ENCODE measurements around the gene DBH.
A peak's percentile ranks its signal among the peaks of the same experiment; 100 is the strongest.
"Not testable (repeated sequence)": the region's sequence is repeated elsewhere in the genome, so short reads cannot be mapped to it uniquely, and the experiment has no call there.

DBH gene

GRCh38 chr9:133604856-133605255 lies 31.3 kb upstream of the DBH start:
- DNase-seq, result no peak

GRCh38 chr9:133605446-133605845 lies 30.7 kb upstream of the DBH start:
- DNase-seq, result no peak

DNA sequence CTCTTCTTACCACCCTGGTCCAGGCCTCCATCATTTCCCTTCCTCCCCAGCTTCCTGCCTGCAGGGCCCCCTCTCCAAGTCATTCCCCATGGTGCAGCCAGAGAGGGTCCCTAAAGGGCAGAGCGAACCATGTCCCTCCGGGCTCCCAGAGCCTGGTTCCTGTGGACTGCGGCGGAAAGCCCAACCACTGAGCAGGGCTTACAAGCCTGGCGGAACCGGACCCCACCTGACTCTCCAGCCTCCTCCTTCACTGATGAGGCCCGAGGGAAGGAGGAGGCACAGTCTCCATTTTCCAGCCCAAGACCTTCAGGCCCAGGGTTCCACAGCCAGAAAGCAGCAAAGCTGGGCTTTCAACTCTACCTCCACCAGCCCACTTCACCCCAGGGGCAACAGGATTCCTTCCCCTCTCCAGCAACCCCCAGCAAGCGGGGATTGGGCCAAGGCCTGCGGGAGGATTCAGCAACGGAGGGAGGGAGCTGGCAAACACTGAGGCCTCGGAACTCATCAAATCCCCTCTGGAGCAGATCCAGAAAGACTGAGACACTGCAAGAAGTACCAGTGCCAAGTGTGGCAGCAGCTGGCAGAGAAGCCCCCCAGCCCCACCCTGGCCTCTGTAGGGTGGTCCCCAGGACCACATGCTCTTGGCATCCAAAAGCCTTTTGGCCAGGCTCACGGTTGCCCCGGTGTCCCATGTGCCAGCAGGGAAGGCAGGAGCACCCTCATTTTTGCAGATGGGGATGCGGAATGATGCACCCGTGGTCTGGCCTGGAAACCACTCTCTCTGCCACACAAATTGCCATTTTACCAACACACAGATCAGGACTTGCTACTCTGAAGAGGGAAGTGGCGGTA lies 30.1 kb upstream of the DBH start:
- DNase-seq, result no peak

DNA sequence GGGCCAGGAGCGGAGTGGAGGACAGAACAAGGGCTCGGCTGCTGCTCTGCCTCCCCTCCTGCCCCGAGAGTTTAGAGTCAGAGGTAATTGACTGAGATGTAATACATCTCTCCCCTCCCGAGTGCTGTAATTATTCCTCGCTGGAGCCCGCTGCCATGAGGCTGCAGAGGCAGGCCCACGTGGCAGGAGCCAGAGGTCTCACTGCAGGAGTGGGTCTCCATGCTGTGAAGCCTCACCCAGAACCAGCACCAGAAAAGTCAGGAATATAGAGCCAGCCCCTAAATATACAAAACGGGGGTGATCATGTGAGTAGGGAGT lies 29.5 kb upstream of the DBH start:
- no peak for DNase-seq

DNA sequence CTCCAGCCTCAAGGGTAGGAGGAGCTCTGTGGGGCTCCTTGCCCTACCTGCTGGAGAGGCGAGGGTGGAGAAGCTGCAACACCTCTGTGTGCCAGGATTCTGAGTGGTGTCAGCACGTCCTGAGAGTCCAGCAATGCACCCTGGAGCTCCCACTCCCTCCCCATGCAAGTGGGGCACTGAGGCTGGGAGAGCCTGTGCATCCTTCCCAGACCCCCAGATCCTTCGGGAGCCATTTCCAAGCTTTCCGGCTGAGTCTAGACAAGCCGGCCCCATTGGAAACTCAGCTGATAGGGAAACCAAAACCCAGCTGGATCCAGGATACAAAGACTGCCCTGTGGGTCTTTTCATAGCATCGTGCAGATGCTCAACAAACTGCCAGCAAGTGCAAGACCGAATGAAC lies 28.8 kb upstream of the DBH start:
- no peak for DNase-seq

DNA sequence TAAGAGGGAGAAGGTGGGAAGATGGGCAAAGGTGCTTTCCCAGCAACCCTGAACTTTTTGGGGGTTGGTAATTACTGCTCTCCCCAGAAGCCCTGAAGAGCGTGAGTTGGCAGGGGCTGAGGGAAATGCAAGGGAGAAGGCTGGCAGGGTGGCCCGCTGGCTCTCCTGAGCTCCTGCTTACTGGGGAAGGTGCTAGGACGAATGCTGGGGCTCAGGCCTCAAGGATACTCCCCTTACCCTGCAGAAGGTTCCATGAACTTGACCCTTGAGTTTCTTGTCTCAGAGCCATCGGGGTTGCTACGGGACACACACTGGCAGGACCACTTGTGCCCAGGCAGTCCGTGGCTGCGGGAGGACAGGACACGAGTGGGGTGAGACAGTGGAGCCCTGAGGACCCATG lies 28.2 kb upstream of the DBH start:
- DNase-seq, result no peak

DNA sequence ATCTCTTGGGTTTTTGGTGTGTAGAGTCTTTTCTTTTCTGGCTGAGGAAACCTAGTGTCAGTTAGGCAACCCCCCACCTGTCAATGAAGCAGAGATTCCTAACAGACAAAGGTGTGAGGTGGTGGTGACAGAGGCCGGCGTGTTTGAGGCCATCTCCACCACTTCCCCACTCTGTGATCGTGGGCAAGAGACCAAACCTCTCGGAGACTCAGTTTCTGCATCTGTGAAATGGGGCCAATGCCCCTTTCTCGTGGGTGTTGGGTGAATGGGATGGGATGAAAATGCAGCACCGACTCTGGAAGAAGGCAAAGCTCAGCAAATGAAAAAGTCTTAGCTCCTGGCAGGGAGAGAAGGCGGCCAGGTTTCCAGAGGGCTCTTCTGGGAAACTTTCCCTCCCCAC lies 27.8 kb upstream of the DBH start:
- no peak for DNase-seq

DNA sequence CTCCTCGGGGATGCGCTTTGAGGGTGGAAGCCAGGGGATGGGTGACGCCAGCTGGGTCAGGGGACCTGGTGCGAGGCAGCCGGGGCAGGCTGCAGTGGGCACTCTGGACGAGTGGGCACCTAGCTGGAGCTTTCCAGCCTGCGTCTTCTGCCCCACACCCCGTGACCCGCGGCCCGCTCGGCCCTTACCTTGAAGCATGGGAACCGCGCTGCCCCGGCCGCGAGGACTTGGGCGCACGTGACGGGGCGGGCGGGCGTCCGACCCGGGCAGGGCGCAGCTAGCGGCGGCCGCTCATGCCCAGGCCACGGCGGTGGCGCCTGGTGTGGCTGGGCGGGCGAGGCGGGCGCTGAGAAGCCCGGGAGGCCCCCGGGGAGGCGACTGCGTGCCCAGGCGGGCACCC lies 27.3 kb upstream of the DBH start:
- no peak for DNase-seq

GRCh38 chr9:133609311-133610098 lies 26.7 kb upstream of the DBH start, which contains the start of gene FAM163B:
TSS of gene FAM163B (minus strand) at chr9:133609389. CDS start at chr9:133580223, 29,166 bp downstream.
- no peak for DNase-seq

DNA sequence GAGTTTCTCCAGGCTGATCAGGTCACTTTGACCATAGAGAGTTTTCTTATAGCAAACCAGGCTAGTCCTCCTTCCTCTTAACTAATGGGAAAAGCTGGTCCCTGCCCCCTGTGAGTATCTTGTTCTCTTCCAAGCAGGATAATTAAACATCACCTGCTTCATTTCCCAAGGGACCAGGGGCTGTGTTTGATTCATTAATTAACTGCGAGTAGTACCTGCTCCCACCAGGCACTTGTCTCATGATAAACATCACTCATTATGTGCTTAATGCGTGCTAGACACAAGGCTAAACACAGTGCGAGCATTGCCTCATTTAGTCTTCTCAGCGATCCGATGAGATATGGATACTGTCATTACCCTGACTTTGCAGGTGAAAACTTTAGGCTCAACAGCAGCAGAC lies 25.3 kb upstream of the DBH start:
- DNase-seq, result no peak

DNA sequence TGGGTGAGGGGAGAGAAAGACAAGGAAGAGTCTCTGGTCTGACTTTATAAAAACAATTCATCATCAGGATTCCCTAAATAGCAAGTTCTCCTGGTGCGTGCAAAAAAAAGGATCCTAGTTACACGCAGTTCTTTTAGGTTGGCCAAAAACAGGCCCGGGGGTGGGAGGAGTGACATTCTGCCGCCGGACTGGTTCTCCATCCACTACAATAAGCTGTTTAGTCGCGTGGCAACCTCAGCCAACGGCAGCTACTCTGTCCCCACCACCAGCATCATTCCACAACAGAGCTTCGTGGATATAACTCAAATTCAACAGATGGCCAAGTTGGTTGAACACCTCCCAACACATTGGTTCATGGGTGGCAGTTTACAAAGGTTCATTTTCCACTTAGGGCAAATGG lies 24.1 kb upstream of the DBH start:
- DNase-seq, result no peak

- DNase-seq, result no peak
Observed at GRCh38 chr9:133612816-133613215, 23.3 kb upstream of the DBH start.

GRCh38 chr9:133613432-133613831 lies 22.7 kb upstream of the DBH start:
- DNase-seq, result no peak

DNA sequence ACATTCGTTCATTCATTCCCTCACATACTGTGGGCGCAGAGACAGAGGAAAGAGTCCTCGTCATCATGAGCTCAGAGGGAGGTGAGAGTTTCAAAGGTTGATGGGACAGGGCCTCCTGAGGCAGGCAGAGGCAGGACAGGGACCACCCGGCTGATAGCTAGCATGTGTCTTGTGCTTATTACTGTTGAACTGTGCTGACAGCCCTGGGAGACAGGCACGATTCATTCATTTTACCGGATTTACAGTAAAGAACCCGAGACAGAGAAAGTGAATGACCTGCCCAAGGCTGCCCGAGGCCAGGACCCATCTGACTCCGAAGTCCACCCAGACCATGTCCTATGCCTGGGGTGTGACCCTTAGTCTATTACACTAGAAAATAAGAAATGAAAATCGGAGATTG lies 22.1 kb upstream of the DBH start:
- DNase-seq, result no peak

GRCh38 chr9:133614678-133615077 lies 21.5 kb upstream of the DBH start:
- DNase-seq, result no peak

- DNase-seq, result no peak
Observed at GRCh38 chr9:133615186-133615585, 21.0 kb upstream of the DBH start.

- DNase-seq, result no peak
Observed at GRCh38 chr9:133615606-133616188, 20.5 kb upstream of the DBH start.

DNA sequence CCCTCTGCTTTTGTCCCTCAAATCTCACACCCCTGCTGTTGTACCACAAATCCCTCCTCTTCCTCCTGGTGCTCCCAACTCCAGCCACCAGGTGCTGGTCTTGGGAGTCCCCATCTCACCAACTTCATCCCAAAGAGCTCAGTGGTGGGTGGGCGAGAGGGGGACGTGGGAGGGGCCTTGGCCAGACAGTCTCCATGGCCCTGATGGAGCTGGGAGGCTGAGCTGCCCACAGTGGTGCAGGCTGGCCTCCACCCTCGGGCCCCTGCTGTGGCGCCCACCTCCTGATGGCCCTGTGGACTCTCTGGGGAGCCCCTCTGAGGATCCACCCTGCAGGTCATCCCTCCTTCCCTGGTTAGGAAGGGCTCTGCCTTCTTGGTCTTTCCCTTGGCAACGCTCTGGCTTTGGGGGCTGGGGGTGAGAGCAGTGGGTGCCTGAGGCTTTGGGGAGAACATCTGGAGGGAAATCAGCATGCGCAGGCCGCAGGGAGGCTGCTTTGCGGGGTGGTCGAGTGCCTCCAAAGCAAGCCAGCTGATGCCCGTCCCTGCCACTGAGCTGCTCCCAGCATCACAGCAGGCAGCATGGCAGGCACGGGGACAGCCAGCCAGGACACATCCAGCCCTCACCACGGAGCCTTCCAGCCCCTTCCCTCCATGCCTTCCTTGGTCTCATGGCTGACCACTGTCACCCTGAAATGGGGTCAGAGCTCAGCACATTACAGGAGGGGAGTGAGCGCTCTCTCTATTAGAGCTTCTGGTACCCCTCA lies 19.3 kb upstream of the DBH start:
- no peak for DNase-seq

DNA sequence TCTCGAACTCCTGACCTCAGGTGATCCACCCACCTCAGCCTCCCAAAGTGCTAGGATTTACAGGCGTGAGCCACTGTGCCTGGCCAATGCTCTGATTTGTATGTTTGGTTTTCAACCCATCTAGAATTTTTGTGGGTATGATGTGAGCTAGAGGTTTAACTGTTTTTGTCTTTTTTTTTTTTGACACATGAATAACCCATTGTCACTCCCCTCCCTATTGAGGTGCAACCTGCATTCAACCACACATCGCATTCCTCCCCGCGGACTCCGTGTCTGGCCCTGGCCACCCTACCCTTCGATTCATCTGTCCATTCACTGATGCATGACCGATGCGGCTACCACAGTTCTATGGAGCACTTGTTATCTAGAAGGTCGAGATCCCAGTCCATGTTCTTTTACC lies 17.4 kb upstream of the DBH start:
- DNase-seq, result no peak

DNA sequence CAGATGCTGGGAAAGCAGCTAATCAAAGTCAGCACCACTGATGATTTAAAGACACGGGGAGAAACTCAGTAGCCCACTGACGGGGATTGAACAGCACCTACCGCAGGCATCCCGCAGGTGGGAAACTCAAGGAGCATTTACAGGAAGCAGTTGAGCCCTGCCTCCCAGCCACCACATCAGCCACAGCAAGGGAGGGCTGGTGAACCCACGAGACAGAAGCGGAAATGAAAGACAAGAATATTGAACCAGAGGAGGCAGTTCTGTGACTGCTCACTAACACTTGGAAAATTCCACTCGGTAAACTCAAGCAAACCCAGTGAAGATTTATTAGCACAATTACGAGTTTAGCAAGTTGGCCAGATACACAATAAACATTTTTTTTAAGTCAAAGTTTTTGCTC lies 16.4 kb upstream of the DBH start:
- DNase-seq, result peak; percentile 46 to 50

- no peak for DNase-seq
Observed at GRCh38 chr9:133621725-133622267, 14.4 kb upstream of the DBH start.

GRCh38 chr9:133622555-133622954 lies 13.6 kb upstream of the DBH start:
- DNase-seq, result no peak

DNA sequence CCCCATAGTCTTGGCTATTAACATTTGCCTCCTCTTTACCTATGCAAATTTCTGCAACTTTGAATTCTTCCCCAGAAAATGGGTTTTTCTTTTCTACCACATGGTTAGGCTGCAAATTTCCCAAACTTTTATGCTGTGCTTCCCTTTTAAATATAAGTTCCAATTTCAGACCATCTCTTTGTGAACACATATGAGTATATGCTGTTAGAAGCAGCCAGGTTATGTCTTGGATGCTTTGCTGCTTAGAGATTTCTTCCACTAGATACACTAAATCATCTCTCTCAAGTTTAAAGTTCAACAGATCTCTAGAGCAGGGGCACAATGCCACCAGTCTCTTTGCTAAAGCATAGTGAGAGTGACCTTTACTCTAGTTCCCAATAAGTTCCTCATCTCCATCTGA lies 10.2 kb upstream of the DBH start:
- DNase-seq, result not testable (repeated sequence)
